DOHH2 (cell line): ENCODE results near the gene GLIPR2.
"Not testable (repeated sequence)": the region's sequence is repeated elsewhere in the genome, so short reads cannot be mapped to it uniquely, and the experiment has no call there.

Experiments
- CTCF ChIP-seq: fragments of 200-600 bp; sonication (generic); IDR thresholded peaks from one replicate; pipeline ENCODE4 v1.5.1; 2014; ENCODE audit warnings: antibody characterized with exemption, mild to moderate bottlenecking, low read depth, low read length; ENCODE audit not compliant: poor library complexity, severe bottlenecking
- EZH2phosphoT487 ChIP-seq: fragments of 200-600 bp; sonication (generic); IDR thresholded peaks from 2 replicates; pipeline ENCODE4 v1.6.1; 2017; ENCODE audit warnings: borderline replicate concordance, mild to moderate bottlenecking, antibody characterized with exemption, low read length, moderate library complexity, mixed read lengths

- not testable (repeated sequence) for TF ChIP-seq CTCF, EZH2phosphoT487
Observed at GRCh38 chr9:36176496-36176895, 40.0 kb downstream of the GLIPR2 start.
